ENCODE data around the gene BAHD1. TPM values are rescaled to one million over a fixed set of nuclear protein-coding genes. Genes with fewer than 3 reads are reported as not detected.

The BAHD1 gene
- total and polyA plus RNA-seq, 2 experiments from 2014 or later, result 11.2 to 40.1 TPM

DNA sequence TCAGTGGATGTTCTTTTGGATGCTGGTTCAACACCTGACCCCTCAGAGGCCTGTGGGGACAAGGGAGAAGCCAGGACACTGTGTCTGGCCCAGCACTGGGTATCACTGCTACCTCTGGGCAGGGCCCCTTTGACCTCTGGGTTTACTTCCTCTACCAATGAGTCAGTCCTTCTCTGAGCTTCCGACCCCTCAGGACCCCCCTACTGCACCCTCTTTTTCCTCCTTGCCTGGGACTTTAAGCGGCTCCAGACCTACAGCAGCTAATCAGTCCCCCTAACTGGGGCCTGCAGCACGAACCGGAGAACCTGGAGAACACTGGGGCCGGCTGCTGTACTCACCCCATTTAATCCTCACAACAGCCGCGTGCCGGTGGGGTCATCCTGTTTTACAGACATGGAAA is 33.8 kb downstream of the BAHD1 start:
- Mint-ChIP-seq H3K4me3 (no peak overlapping the region), H3K27ac (no peak overlapping the region), H3K4me1 (peaks cover 44% of the 10 kb centered on the region), H3K9me3 (no peaks in the 10 kb centered on the region), H3K36me3 (ENCODE audit: low read depth) (no peaks in the 10 kb centered on the region), H3K27me3 (ENCODE audit: insufficient read depth, low read depth, poor library complexity) (peaks cover 31% of the 10 kb centered on the region)
- H3K4me3 ChIP-seq, result no peak overlapping the region
- H3K36me3 ChIP-seq (ENCODE audit: insufficient read depth), result no peaks in the 10 kb centered on the region
- H3K79me2 ChIP-seq (replicated peaks; ENCODE audit: insufficient read depth), result no peaks in the 10 kb centered on the region
- TF ChIP-seq ZNF114 (CRISPR knock-in tag; IDR thresholded peaks at IDR 0.05) (no peak), EZH2phosphoT487 (IDR thresholded peaks at IDR 0.05; ENCODE audit: unreplicated experiment) (no peak), ZNF331 (CRISPR knock-in tag; IDR thresholded peaks at IDR 0.05; ENCODE audit: low read depth) (no peak), ETS1 (IDR thresholded peaks at IDR 0.05) (no peak), STAT1 (IDR thresholded peaks at IDR 0.05; ENCODE audit: unreplicated experiment) (no peak), JUNB (IDR thresholded peaks at IDR 0.05; ENCODE audit: unreplicated experiment) (no peak)
- ATAC-seq, result no peak
- no peaks in the 10 kb centered on the region for H4K20me1 ChIP-seq (replicated peaks; ENCODE audit: insufficient read depth)
- H3K27me3 ChIP-seq (ENCODE audit: insufficient read depth), result no peaks in the 10 kb centered on the region
- no peak overlapping the region for H3K4me2 ChIP-seq
- no peak overlapping the region for H3K27ac ChIP-seq (ENCODE audit: low read depth)
- no peaks in the 10 kb centered on the region for H3K9me2 ChIP-seq (ENCODE audit: insufficient read depth)
- peaks cover 9% of the 10 kb centered on the region for H3F3A ChIP-seq (replicated peaks; ENCODE audit: low read depth)
- no peak overlapping the region for H2AFZ ChIP-seq
- peaks cover 27% of the 10 kb centered on the region for H3K4me1 ChIP-seq (ENCODE audit: insufficient read depth)
- no peak for DNase-seq (ENCODE audit: low spot score)

- Histone ChIP-seq H3F3A (replicated peaks; ENCODE audit: low read depth) (no peaks in the 10 kb centered on the region), H3K27ac (ENCODE audit: low read depth) (0 out of 2 replicates have a peak overlapping the region, but pooled peaks have one; percentile 3), H3K4me1 (ENCODE audit: insufficient read depth) (peaks cover 10% of the 10 kb centered on the region; the same call in 1 of the 2 replicates), H3K27me3 (ENCODE audit: insufficient read depth) (no peaks in the 10 kb centered on the region), H4K20me1 (replicated peaks; ENCODE audit: insufficient read depth) (no peaks in the 10 kb centered on the region), H2AFZ (peak overlapping the region; percentile 78; the same call in 1 of the 2 replicates), H3K4me3 (no peak overlapping the region), H3K4me2 (peak overlapping the region; percentile 1; the same call in 1 of the 2 replicates), H3K36me3 (ENCODE audit: insufficient read depth) (no peaks in the 10 kb centered on the region), H3K9me2 (ENCODE audit: insufficient read depth) (no peaks in the 10 kb centered on the region), H3K79me2 (replicated peaks; ENCODE audit: insufficient read depth) (no peaks in the 10 kb centered on the region)
- no peak for TF ChIP-seq ZNF331 (CRISPR knock-in tag; IDR thresholded peaks at IDR 0.05; ENCODE audit: low read depth)
- no peak for TF ChIP-seq EZH2phosphoT487 (IDR thresholded peaks at IDR 0.05; ENCODE audit: unreplicated experiment)
- TF ChIP-seq EZH2 (IDR thresholded peaks at IDR 0.05; ENCODE audit: low read depth, unreplicated experiment), result no peak
- no peak for TF ChIP-seq POLR2AphosphoS5 (IDR thresholded peaks at IDR 0.05; ENCODE audit: low read depth)
- TF ChIP-seq NANOG (IDR thresholded peaks at IDR 0.05; ENCODE audit: borderline replicate concordance), result no peak
- no peak for TF ChIP-seq STAT1 (IDR thresholded peaks at IDR 0.05; ENCODE audit: unreplicated experiment)
- no peak for TF ChIP-seq ZNF462 (CRISPR knock-in tag; IDR thresholded peaks at IDR 0.05)
- TF ChIP-seq JUNB (IDR thresholded peaks at IDR 0.05; ENCODE audit: unreplicated experiment), result no peak
- peak; percentile 73 for ATAC-seq
- no peak overlapping the region for H3K27ac Mint-ChIP-seq
- peak overlapping the region; percentile 4; the same call in 1 of the 3 replicates for H3K4me3 Mint-ChIP-seq
- no peak for DNase-seq (ENCODE audit: low spot score)
- no peaks in the 10 kb centered on the region for H3K36me3 Mint-ChIP-seq (ENCODE audit: low read depth)
- H3K4me1 Mint-ChIP-seq, result peaks cover 29% of the 10 kb centered on the region
- peaks cover 16% of the 10 kb centered on the region for H3K27me3 Mint-ChIP-seq (ENCODE audit: insufficient read depth, low read depth, poor library complexity)
- H3K9me3 Mint-ChIP-seq, result no peaks in the 10 kb centered on the region
Observed at GRCh38 chr15:40477642-40478327, 37.0 kb downstream of the BAHD1 start.

Measured in GM23338 (cell line).